Fibroblast of villous mesenchyme (primary cell): ENCODE data around the gene PHYHIPL. TPM values are rescaled to one million over a fixed set of nuclear protein-coding genes. Genes with fewer than 3 reads are reported as not detected.

ENCODE experiments used
- DNase-seq: peaks from one replicate; pipeline ENCODE4 v3.0.0-alpha.2; 2010; ENCODE audit warnings: low read depth
- H3K4me3 ChIP-seq: 2 replicates; pipeline ENCODE4 v1.5.1; 2011; ENCODE audit warnings: low read depth, mild to moderate bottlenecking, low read length
- CTCF ChIP-seq: IDR thresholded peaks from 2 replicates; pipeline ENCODE4 v1.5.1; 2012; ENCODE audit warnings: low read depth, mild to moderate bottlenecking, low read length; ENCODE audit not compliant: insufficient read depth
- total RNA-seq: library from RNA; depleted of rRNA; stranded (reverse); fragments of >200 nt; gene quantifications from 2 replicates; pipeline ENCODE4 v1.2.3, GENCODE V29; 2012

PHYHIPL gene
- total RNA-seq, 1 donor = not detected

GRCh38 chr10:59273445-59273844 lies 97.0 kb downstream of the PHYHIPL start:
- DNase-seq = no peak
- H3K4me3 ChIP-seq = no peak overlapping the region
- no peak for TF ChIP-seq CTCF

DNA sequence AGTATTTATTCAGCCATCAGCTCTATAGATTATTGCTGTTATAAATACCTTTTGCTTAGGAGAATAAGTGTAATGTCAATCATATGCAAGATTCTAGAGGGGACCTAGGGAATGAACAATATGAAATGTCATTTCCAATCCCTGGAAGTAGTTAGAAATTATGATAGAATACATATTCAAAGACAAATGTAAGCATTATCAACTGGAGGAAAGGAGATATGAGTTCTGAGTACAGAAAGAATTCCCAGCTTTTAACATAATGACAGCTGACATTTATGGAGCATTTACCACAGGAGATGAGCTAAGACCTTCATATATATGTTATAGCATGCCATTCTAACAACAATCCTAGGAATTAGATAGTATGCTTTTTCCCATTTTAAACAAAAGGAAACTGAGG lies 99.7 kb downstream of the PHYHIPL start:
- no peak overlapping the region for H3K4me3 ChIP-seq
- DNase-seq = no peak
- no peak for TF ChIP-seq CTCF

GRCh38 chr10:59276919-59277318 lies 100.5 kb downstream of the PHYHIPL start:
- DNase-seq = no peak
- no peak overlapping the region for H3K4me3 ChIP-seq
- TF ChIP-seq CTCF = no peak

- no peak overlapping the region for H3K4me3 ChIP-seq
- no peak for DNase-seq
- TF ChIP-seq CTCF = no peak
Observed at GRCh38 chr10:59279476-59279875, 103.0 kb downstream of the PHYHIPL start.

DNA sequence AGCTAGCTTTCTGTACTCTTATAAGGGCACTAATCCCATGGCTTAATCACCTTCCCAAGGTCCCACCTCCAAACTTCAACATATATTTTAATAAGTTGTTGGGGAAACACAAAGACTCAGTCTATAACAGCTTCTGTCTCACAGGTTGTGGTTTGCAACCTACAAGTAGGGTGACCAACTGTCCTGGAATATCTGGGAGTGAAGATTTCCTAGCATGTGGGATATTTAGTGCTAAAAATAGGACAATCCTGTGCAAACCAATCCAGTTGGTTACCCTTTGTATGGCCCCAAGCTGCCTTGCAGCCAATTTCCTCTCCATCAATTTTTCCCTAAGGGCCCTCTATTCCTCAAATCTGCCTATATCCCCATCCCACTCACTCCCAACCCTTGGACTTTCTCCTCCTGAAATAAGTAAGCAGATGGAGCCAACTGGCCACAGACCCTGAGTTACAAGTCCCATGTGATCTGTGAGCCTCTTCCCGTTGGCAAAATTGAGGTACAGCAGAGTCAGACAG lies 103.6 kb downstream of the PHYHIPL start:
- H3K4me3 ChIP-seq = no peak overlapping the region
- TF ChIP-seq CTCF = no peak
- no peak for DNase-seq

DNA sequence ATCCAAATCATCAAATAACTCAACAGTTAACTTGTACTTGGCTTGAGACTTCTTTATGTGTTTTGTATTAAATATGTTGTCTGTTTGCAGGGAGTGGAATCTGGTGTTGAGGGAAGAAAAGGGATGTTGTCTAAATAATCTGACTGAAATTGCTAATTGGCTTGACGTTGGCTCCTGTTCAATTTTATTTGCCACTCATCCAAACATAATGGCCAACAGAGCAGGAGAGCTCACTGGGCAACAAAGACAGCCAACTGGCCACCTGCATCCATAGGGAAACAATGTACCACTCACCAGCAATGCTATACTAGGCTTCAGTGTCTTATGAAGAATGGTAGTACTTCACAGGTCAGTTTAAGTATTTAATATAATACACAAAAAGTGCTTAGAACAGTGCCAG lies 105.4 kb downstream of the PHYHIPL start:
- no peak for TF ChIP-seq CTCF
- no peak for DNase-seq

GRCh38 chr10:59283456-59284091 lies 107.1 kb downstream of the PHYHIPL start:
- no peak for TF ChIP-seq CTCF
- no peak for DNase-seq
- H3K4me3 ChIP-seq = no peak overlapping the region

More for the DNA sequence above, 105.4 kb downstream of the PHYHIPL start:
- H3K4me3 ChIP-seq = no peak overlapping the region
